ENCODE data around the gene RNASEH2B. TPM values are rescaled to one million over a fixed set of nuclear protein-coding genes. Genes with fewer than 3 reads are reported as not detected.

RNASEH2B gene
- total RNA-seq, 2 donors from 2014 or later, result 37.2 to 79.7 TPM

GRCh38 chr13:50990818-50991506 is 81.4 kb downstream of the RNASEH2B start:
- Histone ChIP-seq H3K4me3 (peak overlapping the region; percentile 51), H3K27ac (no peak overlapping the region), H3K4me1 (ENCODE audit: control insufficient read depth in 1 of 2, low read depth in 2 of 2) (peaks cover 4 to 17% of the 10 kb centered on the region in 2 donors), H3K36me3 (no peaks in the 10 kb centered on the region), H3K9me3 (no peaks in the 10 kb centered on the region), H3K27me3 (replicated peaks; ENCODE audit: insufficient read depth) (no peaks in the 10 kb centered on the region)
- TF ChIP-seq CTCF (IDR thresholded peaks at IDR 0.05), result no peak
- ATAC-seq (ENCODE audit: insufficient number of reproducible peaks, low FRiP score, low read depth), result peak; percentile 59
- DNase-seq (ENCODE audit: low spot score), result no peak

- Histone ChIP-seq H3K27ac (no peak overlapping the region), H3K4me3 (no peak overlapping the region), H3K27me3 (replicated peaks; ENCODE audit: insufficient read depth) (no peaks in the 10 kb centered on the region), H3K36me3 (no peaks in the 10 kb centered on the region), H3K9me3 (no peaks in the 10 kb centered on the region), H3K4me1 (ENCODE audit: control insufficient read depth in 1 of 2, low read depth in 2 of 2) (peaks cover 4 to 17% of the 10 kb centered on the region in 2 donors)
- no peak for TF ChIP-seq CTCF (IDR thresholded peaks at IDR 0.05)
- ATAC-seq (ENCODE audit: insufficient number of reproducible peaks, low FRiP score, low read depth) (no peak), DNase-seq (ENCODE audit: low spot score) (no peak)
These were observed 82.3 kb downstream of the RNASEH2B start for GRCh38 chr13:50991579-50992521.

GRCh38 chr13:50993371-50993770 is 83.8 kb downstream of the RNASEH2B start:
- no peak for TF ChIP-seq CTCF (IDR thresholded peaks at IDR 0.05)
- no peaks in the 10 kb centered on the region for H3K27me3 ChIP-seq (replicated peaks; ENCODE audit: insufficient read depth)
- H3K36me3 ChIP-seq, result no peaks in the 10 kb centered on the region
- H3K27ac ChIP-seq, result no peak overlapping the region
- ATAC-seq (ENCODE audit: insufficient number of reproducible peaks, low FRiP score, low read depth) (no peak), DNase-seq (ENCODE audit: low spot score) (no peak)
- no peak overlapping the region for H3K4me3 ChIP-seq
- no peaks in the 10 kb centered on the region for H3K9me3 ChIP-seq
- H3K4me1 ChIP-seq (ENCODE audit: control insufficient read depth in 1 of 2, low read depth in 2 of 2), result peaks cover 4 to 17% of the 10 kb centered on the region in 2 donors

GRCh38 chr13:50993934-50994333 is 84.3 kb downstream of the RNASEH2B start:
- Histone ChIP-seq H3K36me3 (no peaks in the 10 kb centered on the region), H3K27ac (no peak overlapping the region), H3K9me3 (no peaks in the 10 kb centered on the region), H3K27me3 (replicated peaks; ENCODE audit: insufficient read depth) (no peaks in the 10 kb centered on the region), H3K4me3 (no peak overlapping the region), H3K4me1 (ENCODE audit: control insufficient read depth in 1 of 2, low read depth in 2 of 2) (peaks cover 4 to 17% of the 10 kb centered on the region in 2 donors)
- no peak for ATAC-seq (ENCODE audit: insufficient number of reproducible peaks, low FRiP score, low read depth)
- TF ChIP-seq CTCF (IDR thresholded peaks at IDR 0.05), result no peak
- DNase-seq (ENCODE audit: low spot score), result no peak

GRCh38 chr13:50994651-50995050 is 85.1 kb downstream of the RNASEH2B start:
- DNase-seq (ENCODE audit: low spot score) (no peak), ATAC-seq (ENCODE audit: insufficient number of reproducible peaks, low FRiP score, low read depth) (no peak)
- Histone ChIP-seq H3K4me1 (ENCODE audit: control insufficient read depth in 1 of 2, low read depth in 2 of 2) (peaks cover 4 to 17% of the 10 kb centered on the region in 2 donors), H3K9me3 (no peaks in the 10 kb centered on the region), H3K27me3 (replicated peaks; ENCODE audit: insufficient read depth) (no peaks in the 10 kb centered on the region), H3K36me3 (no peaks in the 10 kb centered on the region), H3K27ac (no peak overlapping the region), H3K4me3 (no peak overlapping the region)
- TF ChIP-seq CTCF (IDR thresholded peaks at IDR 0.05), result no peak

Data from thoracic aorta (tissue), 2 donors.